ENCODE data around the gene WIPF1.

Gene WIPF1

DNA sequence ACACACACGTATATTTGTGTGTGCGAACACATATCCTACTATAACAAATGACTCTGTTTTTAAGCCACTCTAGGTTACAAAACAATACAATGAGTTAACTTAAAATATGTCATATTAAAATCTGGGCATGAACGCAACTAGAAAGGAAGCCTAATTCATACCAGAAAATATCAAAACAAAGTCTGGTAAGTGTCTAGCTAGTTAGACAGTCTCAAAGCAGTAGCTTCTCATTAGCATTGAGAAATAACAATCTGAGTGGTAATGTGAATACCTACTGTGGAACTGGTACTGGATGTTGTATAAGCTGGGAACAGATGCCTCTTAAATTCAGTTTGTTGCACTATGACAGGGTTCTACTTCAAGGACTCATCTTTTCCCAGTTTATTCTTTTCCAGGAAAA, 32.5 kb upstream of the WIPF1 start:
- no peak overlapping the region for H3K4me2 ChIP-seq (ENCODE audit: low read length)
- no peak for TF ChIP-seq EZH2phosphoT487 (IDR thresholded peaks at IDR 0.05; ENCODE audit: borderline replicate concordance, low read length)
- TF ChIP-seq, protein P1, sequence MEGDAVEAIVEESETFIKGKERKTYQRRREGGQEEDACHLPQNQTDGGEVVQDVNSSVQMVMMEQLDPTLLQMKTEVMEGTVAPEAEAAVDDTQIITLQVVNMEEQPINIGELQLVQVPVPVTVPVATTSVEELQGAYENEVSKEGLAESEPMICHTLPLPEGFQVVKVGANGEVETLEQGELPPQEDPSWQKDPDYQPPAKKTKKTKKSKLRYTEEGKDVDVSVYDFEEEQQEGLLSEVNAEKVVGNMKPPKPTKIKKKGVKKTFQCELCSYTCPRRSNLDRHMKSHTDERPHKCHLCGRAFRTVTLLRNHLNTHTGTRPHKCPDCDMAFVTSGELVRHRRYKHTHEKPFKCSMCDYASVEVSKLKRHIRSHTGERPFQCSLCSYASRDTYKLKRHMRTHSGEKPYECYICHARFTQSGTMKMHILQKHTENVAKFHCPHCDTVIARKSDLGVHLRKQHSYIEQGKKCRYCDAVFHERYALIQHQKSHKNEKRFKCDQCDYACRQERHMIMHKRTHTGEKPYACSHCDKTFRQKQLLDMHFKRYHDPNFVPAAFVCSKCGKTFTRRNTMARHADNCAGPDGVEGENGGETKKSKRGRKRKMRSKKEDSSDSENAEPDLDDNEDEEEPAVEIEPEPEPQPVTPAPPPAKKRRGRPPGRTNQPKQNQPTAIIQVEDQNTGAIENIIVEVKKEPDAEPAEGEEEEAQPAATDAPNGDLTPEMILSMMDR (IDR thresholded peaks at IDR 0.05; ENCODE audit: low read depth, low read length, poor library complexity, severe bottlenecking) = no peak
- H3K9me2 ChIP-seq (replicated peaks; ENCODE audit: control insufficient read depth, low read length) = no peaks in the 10 kb centered on the region
- H3K4me1 ChIP-seq (ENCODE audit: control insufficient read depth, low read length) = peaks cover 34% of the 10 kb centered on the region
- no peaks in the 10 kb centered on the region for H3K9me3 ChIP-seq (ENCODE audit: control insufficient read depth, insufficient read depth, low read length)
- H3K36me3 ChIP-seq (ENCODE audit: control insufficient read depth, low read length) = peaks cover 42% of the 10 kb centered on the region
- peaks cover 33% of the 10 kb centered on the region for H3K79me2 ChIP-seq (ENCODE audit: control insufficient read depth, low read length)
- no peak overlapping the region for H3K4me3 ChIP-seq (ENCODE audit: low read length)
- H3K27ac ChIP-seq (ENCODE audit: low read depth, low read length) = no peak overlapping the region
- no peaks in the 10 kb centered on the region for H3F3A ChIP-seq (ENCODE audit: control insufficient read depth, insufficient read depth)
- no peaks in the 10 kb centered on the region for H4K20me1 ChIP-seq (ENCODE audit: control insufficient read depth, insufficient read depth, low read depth, low read length)
- H3K27me3 ChIP-seq (ENCODE audit: control insufficient read depth, low read length) = no peaks in the 10 kb centered on the region

DNA sequence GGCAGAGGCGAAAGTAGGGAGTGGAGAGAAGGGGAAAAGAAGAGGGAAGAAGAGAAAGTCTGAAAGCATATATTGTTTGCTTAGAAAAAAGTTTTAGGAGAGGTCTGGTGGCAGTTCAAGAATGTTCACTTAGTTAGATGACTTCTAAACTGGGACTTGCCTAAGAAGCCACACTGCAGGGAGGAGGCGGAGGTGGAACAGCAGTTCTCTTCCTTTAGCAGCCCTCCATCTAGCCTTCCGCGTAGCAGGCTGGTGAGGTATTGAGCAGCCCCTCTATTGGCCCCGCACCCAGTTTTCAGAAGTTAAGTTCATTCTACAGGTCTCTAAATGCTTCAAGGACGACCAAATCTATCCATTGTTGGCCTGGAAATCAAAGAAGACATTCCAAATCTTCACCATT, 31.9 kb upstream of the WIPF1 start:
- H3K27ac ChIP-seq (ENCODE audit: low read depth, low read length) = no peak overlapping the region
- H3K79me2 ChIP-seq (ENCODE audit: control insufficient read depth, low read length) = peaks cover 33% of the 10 kb centered on the region
- no peaks in the 10 kb centered on the region for H3K27me3 ChIP-seq (ENCODE audit: control insufficient read depth, low read length)
- peaks cover 34% of the 10 kb centered on the region for H3K4me1 ChIP-seq (ENCODE audit: control insufficient read depth, low read length)
- H3K4me3 ChIP-seq (ENCODE audit: low read length) = no peak overlapping the region
- H3K4me2 ChIP-seq (ENCODE audit: low read length) = no peak overlapping the region
- H3F3A ChIP-seq (ENCODE audit: control insufficient read depth, insufficient read depth) = no peaks in the 10 kb centered on the region
- peaks cover 48% of the 10 kb centered on the region for H3K36me3 ChIP-seq (ENCODE audit: control insufficient read depth, low read length)
- no peaks in the 10 kb centered on the region for H3K9me2 ChIP-seq (replicated peaks; ENCODE audit: control insufficient read depth, low read length)
- H3K9me3 ChIP-seq (ENCODE audit: control insufficient read depth, insufficient read depth, low read length) = no peaks in the 10 kb centered on the region
- TF ChIP-seq, protein P1 (IDR thresholded peaks at IDR 0.05; ENCODE audit: low read depth, low read length, poor library complexity, severe bottlenecking) = no peak
- no peaks in the 10 kb centered on the region for H4K20me1 ChIP-seq (ENCODE audit: control insufficient read depth, insufficient read depth, low read depth, low read length)

DNA sequence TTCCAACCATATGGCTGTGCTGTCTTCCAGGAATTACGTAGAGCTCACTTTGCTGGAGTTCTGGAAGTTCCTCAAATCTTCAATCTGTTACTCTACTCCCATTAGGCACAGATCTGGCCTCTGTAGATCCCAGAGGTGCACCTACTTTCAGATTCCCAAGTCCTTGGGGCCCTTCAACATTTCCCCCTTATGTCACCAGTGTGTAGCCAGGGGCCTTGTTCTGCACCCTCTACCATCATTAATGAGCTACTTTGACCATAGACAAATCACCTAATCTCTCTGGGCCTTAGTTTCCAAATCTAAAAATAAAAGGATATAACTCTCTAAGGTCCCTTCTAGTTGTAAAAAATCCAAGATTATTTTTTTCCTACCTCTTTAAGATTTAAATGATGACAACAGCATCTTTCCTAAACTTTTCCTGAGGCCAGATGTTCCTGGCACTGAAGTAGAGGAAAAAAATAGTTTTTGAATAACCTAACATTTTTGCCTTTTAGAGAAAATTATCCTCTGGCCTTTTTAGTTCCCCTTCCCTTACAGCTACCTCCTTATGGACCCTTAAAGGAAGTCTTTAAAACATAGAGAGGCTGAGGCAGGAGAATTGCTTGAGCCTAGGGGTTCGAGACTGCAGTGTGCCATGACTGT, 31.0 kb upstream of the WIPF1 start:
- H3K9me2 ChIP-seq (replicated peaks; ENCODE audit: control insufficient read depth, low read length) = no peaks in the 10 kb centered on the region
- H4K20me1 ChIP-seq (ENCODE audit: control insufficient read depth, insufficient read depth, low read depth, low read length) = no peaks in the 10 kb centered on the region
- no peaks in the 10 kb centered on the region for H3K9me3 ChIP-seq (ENCODE audit: control insufficient read depth, insufficient read depth, low read length)
- H3K79me2 ChIP-seq (ENCODE audit: control insufficient read depth, low read length) = peaks cover 27% of the 10 kb centered on the region
- no peaks in the 10 kb centered on the region for H3F3A ChIP-seq (ENCODE audit: control insufficient read depth, insufficient read depth)
- peaks cover 52% of the 10 kb centered on the region for H3K36me3 ChIP-seq (ENCODE audit: control insufficient read depth, low read length)
- H3K4me3 ChIP-seq (ENCODE audit: low read length) = no peak overlapping the region
- H3K4me2 ChIP-seq (ENCODE audit: low read length) = no peak overlapping the region
- H3K27me3 ChIP-seq (ENCODE audit: control insufficient read depth, low read length) = no peaks in the 10 kb centered on the region
- H3K4me1 ChIP-seq (ENCODE audit: control insufficient read depth, low read length) = peaks cover 40% of the 10 kb centered on the region
- no peak for TF ChIP-seq EZH2phosphoT487 (IDR thresholded peaks at IDR 0.05; ENCODE audit: borderline replicate concordance, low read length)
- H3K27ac ChIP-seq (ENCODE audit: low read depth, low read length) = no peak overlapping the region

- no peak overlapping the region for H3K27ac ChIP-seq (ENCODE audit: low read depth, low read length)
- H3K27me3 ChIP-seq (ENCODE audit: control insufficient read depth, low read length) = no peaks in the 10 kb centered on the region
- H3K4me3 ChIP-seq (ENCODE audit: low read length) = no peak overlapping the region
- no peaks in the 10 kb centered on the region for H3K9me3 ChIP-seq (ENCODE audit: control insufficient read depth, insufficient read depth, low read length)
- H3K36me3 ChIP-seq (ENCODE audit: control insufficient read depth, low read length) = peaks cover 55% of the 10 kb centered on the region
- no peaks in the 10 kb centered on the region for H4K20me1 ChIP-seq (ENCODE audit: control insufficient read depth, insufficient read depth, low read depth, low read length)
- H3K79me2 ChIP-seq (ENCODE audit: control insufficient read depth, low read length) = peaks cover 12% of the 10 kb centered on the region
- H3K4me2 ChIP-seq (ENCODE audit: low read length) = no peak overlapping the region
- no peaks in the 10 kb centered on the region for H3F3A ChIP-seq (ENCODE audit: control insufficient read depth, insufficient read depth)
- H3K4me1 ChIP-seq (ENCODE audit: control insufficient read depth, low read length) = peaks cover 39% of the 10 kb centered on the region
- no peaks in the 10 kb centered on the region for H3K9me2 ChIP-seq (replicated peaks; ENCODE audit: control insufficient read depth, low read length)
- TF ChIP-seq, protein P1 (IDR thresholded peaks at IDR 0.05; ENCODE audit: low read depth, low read length, poor library complexity, severe bottlenecking) = no peak
- TF ChIP-seq EZH2phosphoT487 (IDR thresholded peaks at IDR 0.05; ENCODE audit: borderline replicate concordance, low read length) = no peak
Measured at GRCh38 chr2:174627216-174627615, 29.6 kb upstream of the WIPF1 start.
